Measurements from ENCODE around the gene CD38. TPM values are rescaled to one million over a fixed set of nuclear protein-coding genes. Genes with fewer than 3 reads are reported as not detected.

CD38 gene
- total RNA-seq, 1 experiment from 2014 or later, result not detected

DNA sequence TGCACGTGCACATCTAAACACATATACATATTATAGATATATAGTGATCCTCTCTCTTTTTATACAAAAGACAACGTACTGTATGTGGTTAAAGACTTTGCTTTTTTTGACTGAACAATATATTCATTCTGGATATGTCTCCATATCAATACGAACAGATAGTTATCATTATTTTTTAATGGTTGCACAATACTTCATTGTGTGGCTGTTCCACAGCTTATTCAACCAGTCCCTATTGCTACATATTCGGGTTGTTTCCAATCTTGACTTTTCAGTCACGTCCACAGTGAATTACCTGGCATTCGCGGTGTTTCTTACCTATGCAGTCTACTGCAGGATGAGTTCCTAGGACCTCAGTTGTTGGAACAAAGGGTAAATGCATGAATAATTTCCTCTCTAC is 107.3 kb downstream of the CD38 start:
- BruUV-seq (replicated peaks), result no TSS peak
- H2AFZ ChIP-seq (ENCODE audit: low read depth, low read length, poor library complexity, severe bottlenecking), result no peak overlapping the region

More for the DNA sequence above, 107.3 kb downstream of the CD38 start:
- Histone ChIP-seq H3K27me3 (ENCODE audit: insufficient read depth, low read length) (no peaks in the 10 kb centered on the region), H3K9me3 (ENCODE audit: control insufficient read depth in 1 of 2, insufficient read depth in 1 of 2, low read depth in 1 of 2, low read length in 2 of 2) (no peaks in the 10 kb centered on the region), H3K4me3 (replicated peaks in 1 of 2; ENCODE audit: low read depth in 1 of 2, low read length in 2 of 2) (no peak overlapping the region), H4K20me1 (ENCODE audit: insufficient read depth) (no peaks in the 10 kb centered on the region), H3K9me2 (ENCODE audit: insufficient read depth) (no peaks in the 10 kb centered on the region), H3K4me1 (ENCODE audit: control insufficient read depth in 1 of 2, insufficient read depth in 2 of 2, low read length in 2 of 2) (no peaks in the 10 kb centered on the region), H3K9ac (ENCODE audit: low read length) (no peak overlapping the region), H3K79me2 (ENCODE audit: insufficient read depth, low read length) (no peaks in the 10 kb centered on the region), H3K4me2 (ENCODE audit: low read length) (no peak overlapping the region), H3K36me3 (ENCODE audit: control insufficient read depth in 1 of 2, insufficient read depth in 2 of 2, low read length in 2 of 2) (no peaks in the 10 kb centered on the region), H3K27ac (ENCODE audit: low read depth, low read length) (no peak overlapping the region)
- ChIA-PET POLR2A (no interaction called here), RAD21 (ENCODE audit: low non-redundant PET in 1 of 2, low total read pairs in 2 of 2, uncharacterized antibody in 2 of 2, unreplicated experiment in 2 of 2) (no interaction called here), CTCF (interaction anchor here (4.3 to 4.4 kb wide), 2 partner anchors 70 to 79 kb away, joined by 76 to 261 read pairs; no protein-coding TSS in a partner anchor)
- no peak for DNase-seq (ENCODE audit: low read depth, low spot score)
- intact Hi-C loops (cut with micrococcal nuclease), result no loop called here
- TF ChIP-seq SP1 (IDR thresholded peaks at IDR 0.05; ENCODE audit: low read depth), result no peak
- TF ChIP-seq POLR2A (IDR thresholded peaks at IDR 0.05; ENCODE audit: borderline replicate concordance, extremely low read depth, insufficient read depth, insufficient read length), result no peak
- no peak for TF ChIP-seq EZH2phosphoT487 (IDR thresholded peaks at IDR 0.05; ENCODE audit: borderline replicate concordance)
- TF ChIP-seq, protein P1, sequence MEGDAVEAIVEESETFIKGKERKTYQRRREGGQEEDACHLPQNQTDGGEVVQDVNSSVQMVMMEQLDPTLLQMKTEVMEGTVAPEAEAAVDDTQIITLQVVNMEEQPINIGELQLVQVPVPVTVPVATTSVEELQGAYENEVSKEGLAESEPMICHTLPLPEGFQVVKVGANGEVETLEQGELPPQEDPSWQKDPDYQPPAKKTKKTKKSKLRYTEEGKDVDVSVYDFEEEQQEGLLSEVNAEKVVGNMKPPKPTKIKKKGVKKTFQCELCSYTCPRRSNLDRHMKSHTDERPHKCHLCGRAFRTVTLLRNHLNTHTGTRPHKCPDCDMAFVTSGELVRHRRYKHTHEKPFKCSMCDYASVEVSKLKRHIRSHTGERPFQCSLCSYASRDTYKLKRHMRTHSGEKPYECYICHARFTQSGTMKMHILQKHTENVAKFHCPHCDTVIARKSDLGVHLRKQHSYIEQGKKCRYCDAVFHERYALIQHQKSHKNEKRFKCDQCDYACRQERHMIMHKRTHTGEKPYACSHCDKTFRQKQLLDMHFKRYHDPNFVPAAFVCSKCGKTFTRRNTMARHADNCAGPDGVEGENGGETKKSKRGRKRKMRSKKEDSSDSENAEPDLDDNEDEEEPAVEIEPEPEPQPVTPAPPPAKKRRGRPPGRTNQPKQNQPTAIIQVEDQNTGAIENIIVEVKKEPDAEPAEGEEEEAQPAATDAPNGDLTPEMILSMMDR (IDR thresholded peaks at IDR 0.05 in 2 of 3, conservative IDR thresholded peaks at IDR 0.05 in 1 of 3; ENCODE audit: borderline replicate concordance in 1 of 3, insufficient read depth in 1 of 3, low read depth in 2 of 3, low read length in 2 of 3), result no peak
- TF ChIP-seq SRF (IDR thresholded peaks at IDR 0.05; ENCODE audit: low read depth), result no peak
- TF ChIP-seq RAD21 (IDR thresholded peaks at IDR 0.05; ENCODE audit: low read depth), result no peak
- TF ChIP-seq POLR2AphosphoS5 (IDR thresholded peaks at IDR 0.05; ENCODE audit: low read depth, low read length), result no peak
- TF ChIP-seq CEBPB (IDR thresholded peaks at IDR 0.05; ENCODE audit: low read depth), result no peak
- TF ChIP-seq, protein P2, sequence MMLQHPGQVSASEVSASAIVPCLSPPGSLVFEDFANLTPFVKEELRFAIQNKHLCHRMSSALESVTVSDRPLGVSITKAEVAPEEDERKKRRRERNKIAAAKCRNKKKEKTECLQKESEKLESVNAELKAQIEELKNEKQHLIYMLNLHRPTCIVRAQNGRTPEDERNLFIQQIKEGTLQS (IDR thresholded peaks at IDR 0.05), result no peak
- no peak for TF ChIP-seq ZFX (IDR thresholded peaks at IDR 0.05)
- no peak for ATAC-seq

Data from HCT116 (cell line).